CD14-positive monocyte (primary cell): ENCODE results near the gene TMEM190. TPM values are rescaled to one million over a fixed set of nuclear protein-coding genes. Genes with fewer than 3 reads are reported as not detected.

Experiments
- DNase-seq, 3 donors: peaks; one replicate each; pipeline ENCODE4 v3.0.0-alpha.2; 2011 to 2022
- H2AFZ ChIP-seq: 2 replicates; pipeline ENCODE4 v1.6.0; 2012; ENCODE audit warnings: mild to moderate bottlenecking, low read depth, low read length, inconsistent platforms; ENCODE audit not compliant: insufficient read depth, poor library complexity, severe bottlenecking
- H3K27ac ChIP-seq, 2 donors: 1 replicate in 1 of 2; 2 replicates in 1 of 2; pipeline ENCODE4 v1.5.1; 2012 to 2013; ENCODE audit warnings: low read length in 2 of 2, control low read depth in 1 of 2, inconsistent platforms in 1 of 2, low read depth in 1 of 2, mild to moderate bottlenecking in 1 of 2
- H3K27me3 ChIP-seq, 2 donors: one replicate each; pipeline versions ENCODE4 v1.6.0 to v1.6.1; 2011 to 2013; ENCODE audit warnings: low read length in 2 of 2; ENCODE audit not compliant: control insufficient read depth in 2 of 2, insufficient read depth in 2 of 2
- H3K36me3 ChIP-seq, 2 donors: replicated peaks in 1 of 2; 1 replicate in 1 of 2; 2 replicates in 1 of 2; pipeline versions ENCODE4 v1.5.1 to v1.6.1; 2012 to 2013; ENCODE audit warnings: low read length in 2 of 2, control low read depth in 1 of 2, inconsistent platforms in 1 of 2, mild to moderate bottlenecking in 1 of 2; ENCODE audit not compliant: insufficient read depth in 2 of 2, control insufficient read depth in 1 of 2
- H3K4me1 ChIP-seq, 2 donors: 1 replicate in 1 of 2; 2 replicates in 1 of 2; pipeline versions ENCODE4 v1.5.1 to v1.6.1; 2012 to 2013; ENCODE audit warnings: low read length in 2 of 2, control low read depth in 1 of 2, inconsistent platforms in 1 of 2, mild to moderate bottlenecking in 1 of 2, moderate library complexity in 1 of 2; ENCODE audit not compliant: insufficient read depth in 2 of 2, control insufficient read depth in 1 of 2
- H3K4me2 ChIP-seq: replicated peaks from 2 replicates; pipeline ENCODE3; 2012; ENCODE audit warnings: low read length, moderate library complexity, mild to moderate bottlenecking; ENCODE audit not compliant: poor library complexity, severe bottlenecking; ENCODE audit errors: extremely low read depth
- H3K4me3 ChIP-seq, 3 experiments: fragments of 200-600 bp in 1 of 3; sonication (generic) in 1 of 3; replicated peaks in 1 of 3; 1 replicate in 2 of 3; 2 replicates in 1 of 3; pipeline ENCODE4 v1.5.1; 2011 to 2013; ENCODE audit warnings: low read length in 3 of 3, mild to moderate bottlenecking in 3 of 3, control low read depth in 2 of 3, low read depth in 2 of 3, inconsistent platforms in 1 of 3, moderate library complexity in 1 of 3
- H3K79me2 ChIP-seq: 2 replicates; pipeline ENCODE4 v1.6.0; 2012; ENCODE audit warnings: mild to moderate bottlenecking, control low read depth, inconsistent platforms, low read length, moderate library complexity; ENCODE audit not compliant: insufficient read depth
- H3K9ac ChIP-seq: 2 replicates; pipeline ENCODE4 v1.6.0; 2017; ENCODE audit warnings: low read length, mild to moderate bottlenecking; ENCODE audit not compliant: insufficient read depth, poor library complexity, severe bottlenecking
- H3K9me3 ChIP-seq, 2 donors: replicated peaks in 1 of 2; 1 replicate in 1 of 2; 2 replicates in 1 of 2; pipeline versions ENCODE4 v1.5.1 to v1.6.1; 2012 to 2013; ENCODE audit warnings: low read length in 2 of 2, control low read depth in 1 of 2; ENCODE audit not compliant: control insufficient read depth in 1 of 2, insufficient read depth in 1 of 2
- H4K20me1 ChIP-seq: 2 replicates; pipeline ENCODE4 v1.6.0; 2012; ENCODE audit warnings: mild to moderate bottlenecking, low read length, control low read depth, moderate library complexity; ENCODE audit not compliant: insufficient read depth
- H3K27ac Mint-ChIP-seq, 7 donors: one replicate each; pipeline ENCODE4 v1.8.0; 2020; ENCODE audit warnings: mild to moderate bottlenecking in 7 of 7, mixed read lengths in 7 of 7, moderate library complexity in 6 of 7, inconsistent platforms in 2 of 7
- H3K27me3 Mint-ChIP-seq, 3 donors: one replicate each; pipeline ENCODE4 v1.8.0; 2021 to 2022; ENCODE audit warnings: low read depth in 3 of 3, mild to moderate bottlenecking in 3 of 3, mixed read lengths in 3 of 3, moderate library complexity in 3 of 3, inconsistent platforms in 1 of 3
- H3K36me3 Mint-ChIP-seq, 2 donors: one replicate each; pipeline ENCODE4 v1.8.0; 2020; ENCODE audit warnings: mixed read lengths in 2 of 2, inconsistent platforms in 1 of 2, mild to moderate bottlenecking in 1 of 2
- H3K4me1 Mint-ChIP-seq: one replicate; pipeline ENCODE4 v1.8.0; 2020; ENCODE audit warnings: mild to moderate bottlenecking, mixed read lengths
- H3K4me3 Mint-ChIP-seq, 2 donors: one replicate each; pipeline ENCODE4 v1.8.0; 2020; ENCODE audit warnings: mild to moderate bottlenecking in 2 of 2, mixed read lengths in 2 of 2, moderate library complexity in 1 of 2
- H3K9me3 Mint-ChIP-seq, 7 donors: one replicate each; pipeline ENCODE4 v1.8.0; 2020 to 2022; ENCODE audit warnings: mixed read lengths in 7 of 7, mild to moderate bottlenecking in 6 of 7, moderate library complexity in 6 of 7, inconsistent platforms in 2 of 7
- CTCF ChIP-seq: fragments of 200-600 bp; IDR thresholded peaks from one replicate; pipeline ENCODE4 v1.8.0; 2022; ENCODE audit warnings: antibody characterized with exemption, mild to moderate bottlenecking
- WGBS: methylation state at CpG from one replicate; pipeline ENCODE4 v1.1.5; 2013; ENCODE audit warnings: missing lambda C conversion rate; ENCODE audit not compliant: insufficient coverage; 5-methylcytosine and 5-hydroxymethylcytosine counted together
- intact Hi-C, 2 donors: fragments of 100-400 bp; cut with micrococcal nuclease; formaldehyde crosslinking; loops; one replicate each; pipeline versions ENCODE4 v1.15.0 to v1.15.1; 2023
- polyA plus RNA-seq, 3 donors: library from polyadenylated mRNA; depleted of rRNA in 1 of 3; unstranded in 2 of 3; stranded (reverse) in 1 of 3; fragments of 300-500 nt in 2 of 3; fragments of >200 nt in 1 of 3; fragmentation: Illumina TruSeq in 2 of 3; gene quantifications; 1 replicate in 2 of 3; 2 replicates in 1 of 3; pipeline ENCODE4 v1.2.3, GENCODE V29; 2012 to 2021

The TMEM190 gene
- polyA plus RNA-seq, 3 donors, result not detected

GRCh38 chr19:55340784-55341147 is 35.9 kb upstream of the TMEM190 start:
- H3K4me3 ChIP-seq, result peak overlapping the region; percentile 48 to 83 (median 69)
- peaks cover 7% of the 10 kb centered on the region for H4K20me1 ChIP-seq
- no peak for DNase-seq
- H3K9ac ChIP-seq, result peak overlapping the region; percentile 72
- peaks cover 31 to 39% of the 10 kb centered on the region in 2 donors for H3K4me1 ChIP-seq
- peak overlapping the region; percentile 83 to 97 for H3K27ac ChIP-seq
- H2AFZ ChIP-seq, result peak overlapping the region; percentile 62
- Mint-ChIP-seq H3K27me3 (peaks cover 0 to 3% (median 2%) of the 10 kb centered on the region in 3 donors), H3K4me1 (peaks cover 27% of the 10 kb centered on the region), H3K9me3 (no peaks in the 10 kb centered on the region), H3K27ac (peak overlapping the region; percentile 88 to 97 (median 93)), H3K4me3 (peak overlapping the region; percentile 80 to 89), H3K36me3 (peaks cover 16 to 29% of the 10 kb centered on the region in 2 donors)
- H3K79me2 ChIP-seq, result peaks cover 12% of the 10 kb centered on the region
- intact Hi-C loops, result loop anchor here in 1 of 2 donors (5.0 kb wide), 1 partner anchor 42 kb away; the partner anchor contains the start of gene TMEM238
- TF ChIP-seq CTCF, result no peak
- H3K9me3 ChIP-seq, result no peaks in the 10 kb centered on the region
- H3K4me2 ChIP-seq, result peak overlapping the region; percentile 94
- peaks cover 9 to 15% of the 10 kb centered on the region in 2 donors for H3K36me3 ChIP-seq
- 0% methylated on average over 5 of the region's 24 CpGs for WGBS
- no peaks in the 10 kb centered on the region for H3K27me3 ChIP-seq

- Histone ChIP-seq H3K9ac (peak overlapping the region; percentile 72), H3K27ac (peak overlapping the region in 1 of 2 donors; percentile 83), H3K9me3 (no peaks in the 10 kb centered on the region), H3K4me3 (peak overlapping the region in 2 of 3 experiments; percentile 69 to 83), H3K4me1 (peaks cover 31 to 39% of the 10 kb centered on the region in 2 donors), H3K4me2 (peak overlapping the region; percentile 94), H3K79me2 (peaks cover 12% of the 10 kb centered on the region), H3K27me3 (no peaks in the 10 kb centered on the region), H2AFZ (peak overlapping the region; percentile 62), H4K20me1 (peaks cover 7% of the 10 kb centered on the region), H3K36me3 (peaks cover 9 to 15% of the 10 kb centered on the region in 2 donors)
- H3K4me3 Mint-ChIP-seq, result peak overlapping the region; percentile 80 to 89
- WGBS, result 0% methylated on average over 8 of the region's 15 CpGs
- peaks cover 27% of the 10 kb centered on the region for H3K4me1 Mint-ChIP-seq
- intact Hi-C loops, result loop anchor here in 1 of 2 donors (5.0 kb wide), 1 partner anchor 41 kb away; the partner anchor contains the start of gene TMEM238
- H3K27ac Mint-ChIP-seq, result peak overlapping the region in 5 of 7 donors; percentile 69 to 97 (median 95)
- H3K27me3 Mint-ChIP-seq, result peaks cover 0 to 3% (median 2%) of the 10 kb centered on the region in 3 donors
- no peaks in the 10 kb centered on the region for H3K9me3 Mint-ChIP-seq
- peaks cover 16 to 29% of the 10 kb centered on the region in 2 donors for H3K36me3 Mint-ChIP-seq
- no peak for TF ChIP-seq CTCF
- peak in 1 of 3 donors; percentile 20 for DNase-seq
These were observed 35.4 kb upstream of the TMEM190 start for GRCh38 chr19:55341171-55341588.
